ENCODE measurements around the gene SPOCK2.
"Not testable (repeated sequence)": the region's sequence is repeated elsewhere in the genome, so short reads cannot be mapped to it uniquely, and the experiment has no call there.

The SPOCK2 gene

DNA sequence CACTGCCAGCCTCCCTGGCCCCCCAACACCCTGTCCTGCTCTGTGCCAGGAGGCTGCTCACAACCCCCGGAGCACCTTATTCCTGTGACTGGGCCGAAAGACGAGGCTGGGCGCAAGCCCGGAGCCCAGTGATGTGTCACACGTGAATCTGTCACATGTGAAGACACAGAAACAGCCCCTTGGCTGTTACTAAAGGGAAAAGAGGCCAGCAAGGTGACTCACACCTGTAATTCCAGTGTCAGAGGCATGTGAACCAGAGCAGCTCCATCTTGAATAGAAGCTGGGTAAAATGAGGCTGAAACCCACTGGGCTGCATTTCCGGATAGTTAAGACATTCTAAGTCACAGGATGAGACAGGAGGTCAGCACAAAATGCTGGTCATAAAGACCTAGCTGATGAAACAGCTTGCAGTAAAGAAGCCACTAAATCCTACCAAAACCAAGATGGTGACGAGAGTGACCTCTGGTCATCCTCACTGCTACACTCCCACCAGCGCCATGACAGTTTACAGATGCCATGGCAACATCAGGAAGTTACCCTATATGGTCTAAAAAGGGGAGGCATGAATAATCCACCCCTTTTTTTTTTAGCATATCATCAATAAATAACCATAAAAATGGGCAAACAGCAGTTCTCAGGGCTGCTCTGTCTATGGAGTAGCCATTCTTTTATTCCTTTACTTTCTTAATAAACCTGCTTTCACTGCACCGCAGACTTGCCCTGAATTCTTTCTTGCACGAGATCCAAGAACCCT, 55.8 kb downstream of the SPOCK2 start:
- not testable (repeated sequence) for DNase-seq (ENCODE audit: low spot score); FAIRE-seq

DNA sequence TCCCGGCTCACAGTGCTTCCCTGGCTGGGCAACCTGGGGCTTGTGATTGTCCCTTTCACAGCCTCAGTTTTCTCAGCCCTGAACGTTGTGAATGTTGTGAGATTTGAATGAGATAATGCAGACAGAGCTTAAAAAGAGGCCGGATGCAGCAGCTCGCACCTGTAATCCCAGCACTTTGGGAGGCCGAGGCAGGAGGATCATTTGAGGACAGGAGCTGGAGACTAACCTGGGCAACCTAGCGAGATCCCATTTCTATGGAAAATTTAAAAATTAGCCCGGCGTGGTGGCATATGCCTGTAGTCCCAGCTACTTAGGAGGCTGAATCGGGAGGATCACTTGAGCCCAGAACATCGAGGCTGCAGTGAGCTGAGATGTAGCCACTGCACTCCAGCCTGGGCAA, 56.6 kb downstream of the SPOCK2 start:
- FAIRE-seq (no peak), DNase-seq (ENCODE audit: low spot score) (no peak)

DNA sequence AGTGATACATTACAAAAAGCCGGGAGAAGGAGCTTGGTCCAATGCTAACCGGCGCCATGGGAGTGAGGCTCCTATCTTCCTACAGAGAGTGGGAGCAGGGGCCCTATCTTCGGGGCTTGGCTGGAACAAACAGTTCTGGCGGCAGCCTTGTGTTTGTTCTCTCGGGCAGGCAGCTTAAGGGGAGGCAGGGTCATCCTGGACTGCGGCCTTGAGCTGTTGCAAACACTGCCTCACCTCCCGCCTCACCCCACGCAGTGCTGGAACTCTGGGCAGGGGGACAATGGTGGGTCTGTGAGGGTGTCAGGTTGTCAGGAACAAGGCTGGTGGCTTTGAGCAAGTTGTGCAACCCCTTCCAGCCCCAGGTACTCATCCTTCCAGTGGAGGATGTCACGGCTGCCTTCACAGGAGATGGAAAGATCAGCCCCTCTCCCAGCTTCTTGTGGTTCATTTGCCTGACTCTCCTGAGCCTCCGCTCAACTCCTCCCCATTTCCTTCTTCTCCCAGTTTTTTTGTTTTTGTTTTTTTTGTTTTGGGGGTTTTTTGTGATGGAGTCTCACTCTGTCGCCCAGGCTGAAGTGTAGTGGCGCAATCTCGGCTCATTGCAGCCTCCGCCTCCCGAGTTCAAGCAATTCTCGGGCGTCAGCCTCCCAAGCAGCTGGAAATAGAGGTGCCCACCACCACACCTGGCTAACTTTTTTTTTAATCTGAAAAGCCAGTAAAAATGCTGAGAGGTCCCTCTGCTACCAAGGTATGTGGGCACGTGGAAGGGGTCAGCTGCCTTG, 57.4 kb downstream of the SPOCK2 start:
- DNase-seq (ENCODE audit: low spot score) (no peak), FAIRE-seq (no peak)

DNA sequence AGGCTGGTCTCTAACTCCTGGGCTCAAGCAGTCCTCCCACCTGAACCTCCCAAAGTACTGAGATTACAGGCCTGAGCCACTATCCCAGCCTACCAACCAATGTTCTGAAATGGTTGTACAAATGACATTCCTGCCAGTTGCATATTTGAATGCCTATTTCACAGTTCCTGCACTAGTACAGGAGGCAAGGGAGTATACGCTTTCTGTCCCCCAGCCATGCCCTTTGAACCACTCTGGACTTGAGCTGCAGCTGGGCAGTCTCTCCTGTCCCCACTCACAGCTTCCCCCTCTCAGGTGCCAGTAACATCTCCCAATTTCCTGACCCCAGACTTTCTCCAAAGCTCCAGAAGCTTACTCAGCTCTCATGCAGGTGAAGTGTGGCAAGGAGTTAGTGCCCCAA, 58.9 kb downstream of the SPOCK2 start:
- FAIRE-seq = no peak
- no peak for DNase-seq (ENCODE audit: low spot score)

DNA sequence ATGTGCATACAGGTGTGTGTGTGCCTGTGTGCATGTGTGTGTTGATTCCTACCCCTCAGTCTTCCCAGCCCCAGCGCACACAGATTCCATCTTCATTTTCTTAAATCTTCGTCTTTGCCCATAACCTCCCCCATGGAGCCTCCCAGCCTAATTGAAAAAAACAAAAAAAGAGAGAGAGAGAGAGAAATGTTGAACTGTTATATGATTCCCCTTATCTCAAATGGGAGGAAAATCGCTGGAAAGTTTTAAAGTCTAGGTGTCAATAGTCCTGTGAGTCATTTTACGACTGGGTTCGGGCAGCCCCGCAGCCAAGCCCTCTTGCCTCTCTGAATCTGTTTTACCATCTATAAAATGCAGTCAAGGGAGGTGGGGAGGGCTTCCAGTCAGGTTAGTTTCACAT, 60.9 kb downstream of the SPOCK2 start:
- DNase-seq (ENCODE audit: low spot score) (no peak), FAIRE-seq (no peak)

DNA sequence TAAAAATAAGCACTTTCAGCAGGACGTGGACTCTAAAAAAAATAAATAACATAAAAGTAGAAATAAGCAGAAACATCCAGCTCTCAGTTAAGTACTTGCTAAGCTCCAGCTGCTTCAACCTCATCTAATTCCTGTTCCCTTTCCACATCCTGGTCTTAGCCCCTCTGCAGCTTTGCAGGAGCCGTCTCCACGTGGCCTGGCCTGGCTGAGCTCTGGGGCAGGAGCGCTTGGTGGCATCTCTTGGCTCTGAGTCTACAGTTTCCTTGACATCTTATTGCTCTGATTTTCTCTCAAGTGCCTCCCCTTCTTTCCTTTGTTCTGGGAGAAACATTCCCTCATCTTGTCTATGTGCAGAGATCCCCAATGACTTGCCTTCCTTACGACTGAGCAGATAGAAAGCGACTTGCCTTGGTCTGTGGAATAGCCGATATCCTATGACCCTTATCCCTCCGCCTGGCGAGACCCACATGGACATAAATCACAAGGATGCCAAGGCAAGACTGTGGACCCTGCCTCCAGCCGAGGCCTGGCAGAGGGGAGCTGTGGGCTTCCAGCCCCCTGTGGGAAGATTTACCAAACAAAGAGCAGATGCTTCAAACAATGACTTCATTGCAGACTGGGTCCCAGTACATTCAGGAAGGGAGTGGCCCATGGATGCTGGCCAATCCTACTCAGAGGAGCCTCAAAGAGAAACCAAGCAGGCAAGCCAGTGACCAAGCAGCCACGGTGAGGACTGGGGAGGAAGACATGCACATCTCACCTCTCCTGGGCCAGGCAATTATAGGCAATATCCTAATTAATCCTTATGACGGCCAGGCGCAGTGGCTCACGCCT, 61.9 kb downstream of the SPOCK2 start:
- FAIRE-seq (no peak), DNase-seq (ENCODE audit: low spot score) (no peak)

DNA sequence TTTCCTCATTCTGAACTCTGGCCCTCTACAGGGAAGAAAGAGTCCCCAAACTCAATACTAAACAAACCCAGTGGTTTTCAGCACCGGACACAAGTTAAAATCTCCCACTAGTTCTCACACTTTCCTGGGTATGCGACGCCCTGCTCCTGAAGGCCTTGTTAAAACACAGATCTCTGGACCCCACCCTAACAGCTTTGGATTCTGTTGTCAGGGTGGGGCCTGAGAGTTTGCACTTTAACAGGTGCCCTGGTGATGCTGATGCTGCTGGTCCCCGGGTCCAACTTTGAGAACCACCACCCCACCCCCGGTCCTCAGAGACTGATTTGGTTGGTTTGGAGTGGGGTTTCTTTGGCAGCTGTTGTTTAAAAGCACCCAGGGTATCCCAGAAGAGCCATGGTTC, 62.5 kb downstream of the SPOCK2 start:
- no peak for FAIRE-seq

DNA sequence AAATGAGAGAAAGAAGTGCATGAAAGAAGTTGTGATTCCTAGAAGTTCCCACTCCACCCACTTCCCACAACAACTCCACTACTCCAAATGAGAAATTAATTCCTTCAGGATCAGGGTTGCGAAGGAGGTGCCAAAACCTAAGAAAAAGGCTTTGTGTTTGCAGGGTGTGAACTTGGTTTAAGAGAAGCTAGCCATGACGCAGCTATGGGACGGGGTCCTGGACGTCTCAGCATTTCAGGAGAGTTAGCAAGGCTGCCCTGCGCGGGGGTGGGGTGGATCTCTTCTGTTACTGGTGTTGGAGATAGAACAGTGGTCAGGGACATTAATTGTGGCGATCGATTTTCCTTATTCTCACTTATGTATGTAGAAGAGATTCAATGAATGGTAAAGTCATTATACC, 63.0 kb downstream of the SPOCK2 start:
- no peak for FAIRE-seq
- no peak for DNase-seq (ENCODE audit: low spot score)

More for the DNA sequence above, 62.5 kb downstream of the SPOCK2 start:
- no peak for DNase-seq (ENCODE audit: low spot score)

DNA sequence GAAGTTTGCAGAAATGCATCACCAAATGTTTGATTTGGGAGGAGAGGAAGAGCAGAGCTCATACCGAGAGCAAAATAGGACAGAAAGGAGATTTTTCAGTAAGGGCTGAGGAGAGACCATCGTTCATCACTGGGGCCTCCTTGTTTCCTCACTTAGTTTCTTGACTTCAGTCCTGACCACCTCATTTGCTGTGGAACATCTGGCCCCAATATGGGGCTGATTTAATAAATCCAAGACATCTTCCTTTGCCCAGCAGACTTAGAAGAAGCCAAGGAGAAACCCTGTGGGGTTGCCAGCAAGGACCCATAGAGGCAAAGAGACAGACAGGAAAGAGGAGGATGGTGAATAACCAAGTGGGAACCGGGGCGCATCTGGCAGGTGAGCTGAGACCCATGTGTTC, 63.8 kb downstream of the SPOCK2 start:
- FAIRE-seq (no peak), DNase-seq (ENCODE audit: low spot score) (no peak)

DNA sequence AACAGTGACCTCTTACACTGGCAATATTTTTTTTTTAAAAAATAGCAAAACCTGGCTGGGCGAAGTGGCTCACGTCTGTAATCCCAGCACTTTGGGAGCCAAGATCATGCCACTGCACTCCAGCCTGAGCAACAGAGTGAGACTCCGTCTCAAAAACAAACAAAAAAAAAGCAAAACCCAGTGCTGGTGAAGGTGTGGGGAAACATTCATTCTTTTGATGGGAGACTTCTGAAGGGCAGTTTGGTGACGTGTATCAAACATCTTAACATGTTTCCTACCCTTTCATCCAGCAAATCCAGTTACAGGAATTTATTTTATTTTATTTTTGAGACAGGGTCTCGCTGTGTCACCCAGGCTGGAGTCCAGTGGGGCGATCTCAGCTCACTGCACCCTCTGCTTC, 66.1 kb downstream of the SPOCK2 start:
- DNase-seq (ENCODE audit: low spot score) (no peak), FAIRE-seq (no peak)

DNA sequence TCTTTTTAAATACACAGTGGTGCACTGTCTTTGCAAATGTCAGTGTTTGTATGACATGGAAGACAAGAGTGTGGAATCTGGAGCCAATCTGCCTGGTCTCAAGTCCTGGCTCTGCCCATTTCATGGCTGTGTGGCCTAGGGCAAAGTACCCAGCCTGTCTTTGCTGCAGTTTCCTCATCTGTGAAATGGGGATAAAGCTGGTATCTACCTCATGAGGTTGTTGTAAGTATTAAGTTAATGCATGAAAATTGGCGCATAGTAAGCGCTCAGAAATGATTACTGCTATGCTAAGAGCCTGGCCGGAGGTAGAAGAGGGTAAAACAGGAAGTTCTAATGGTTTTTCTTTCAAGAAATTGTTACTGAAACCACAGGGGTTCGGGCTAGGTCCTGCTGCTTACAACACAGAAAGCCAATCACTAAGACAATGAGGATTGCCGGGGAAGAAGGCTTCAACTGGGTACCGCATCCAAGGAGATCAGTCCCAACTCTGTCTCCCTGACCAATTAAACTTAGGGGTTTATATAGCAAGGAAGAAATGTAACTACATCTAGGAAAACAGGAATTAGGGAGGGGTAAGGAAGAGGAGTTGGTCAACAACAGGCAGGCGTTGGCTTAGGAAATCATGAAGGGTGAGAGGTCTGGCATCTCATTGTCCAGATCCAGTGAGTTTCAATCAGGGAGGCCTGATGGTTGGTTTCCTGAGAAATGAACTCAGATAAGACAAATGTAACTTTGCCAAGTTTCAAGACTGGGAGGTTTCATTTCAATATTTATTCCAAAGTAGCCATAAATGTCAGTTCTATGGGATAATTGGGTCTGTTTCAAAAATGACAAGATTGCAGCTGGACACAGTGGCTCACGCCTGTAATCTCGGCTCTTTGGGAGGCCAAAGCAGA, 67.2 kb downstream of the SPOCK2 start:
- no peak for FAIRE-seq
- DNase-seq (ENCODE audit: low spot score) = no peak

DNA sequence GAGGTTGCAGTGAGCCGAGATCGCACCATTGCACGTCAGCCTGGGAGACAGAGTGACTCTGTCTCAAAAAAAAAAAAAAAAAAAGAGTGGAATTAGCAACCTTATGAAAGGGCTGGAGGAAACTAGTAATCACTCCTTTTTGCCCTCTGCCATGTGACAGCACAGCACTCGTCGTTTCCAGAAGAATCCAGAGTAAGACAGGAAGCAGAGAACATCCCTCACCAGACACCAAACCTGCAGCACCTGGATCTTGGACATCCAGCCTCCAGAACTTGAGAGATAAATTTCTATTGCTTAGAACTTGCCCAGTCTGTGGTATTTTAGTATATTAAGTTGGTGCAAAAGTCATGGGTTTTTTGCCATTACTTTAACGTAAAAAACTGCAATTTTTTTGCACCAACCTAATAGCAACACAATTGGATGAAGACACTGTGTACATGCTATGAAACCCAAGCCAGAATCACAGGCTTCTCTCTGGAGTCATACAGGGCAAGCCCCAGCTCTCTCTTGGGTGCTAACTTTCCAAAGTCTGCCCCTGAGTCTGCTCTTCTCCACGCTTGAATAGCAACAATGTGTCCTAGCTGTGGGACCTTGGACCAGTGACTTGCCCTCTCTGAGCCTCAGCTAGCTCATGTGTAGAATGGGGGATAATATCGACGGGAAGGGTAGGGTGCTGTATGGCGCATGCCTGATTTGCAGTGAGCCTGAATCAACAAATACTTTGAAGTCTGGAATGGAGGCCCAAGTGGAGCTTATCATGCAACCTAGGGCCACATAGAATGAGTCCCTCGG, 69.1 kb downstream of the SPOCK2 start:
- FAIRE-seq (no peak), DNase-seq (ENCODE audit: low spot score) (no peak)

DNA sequence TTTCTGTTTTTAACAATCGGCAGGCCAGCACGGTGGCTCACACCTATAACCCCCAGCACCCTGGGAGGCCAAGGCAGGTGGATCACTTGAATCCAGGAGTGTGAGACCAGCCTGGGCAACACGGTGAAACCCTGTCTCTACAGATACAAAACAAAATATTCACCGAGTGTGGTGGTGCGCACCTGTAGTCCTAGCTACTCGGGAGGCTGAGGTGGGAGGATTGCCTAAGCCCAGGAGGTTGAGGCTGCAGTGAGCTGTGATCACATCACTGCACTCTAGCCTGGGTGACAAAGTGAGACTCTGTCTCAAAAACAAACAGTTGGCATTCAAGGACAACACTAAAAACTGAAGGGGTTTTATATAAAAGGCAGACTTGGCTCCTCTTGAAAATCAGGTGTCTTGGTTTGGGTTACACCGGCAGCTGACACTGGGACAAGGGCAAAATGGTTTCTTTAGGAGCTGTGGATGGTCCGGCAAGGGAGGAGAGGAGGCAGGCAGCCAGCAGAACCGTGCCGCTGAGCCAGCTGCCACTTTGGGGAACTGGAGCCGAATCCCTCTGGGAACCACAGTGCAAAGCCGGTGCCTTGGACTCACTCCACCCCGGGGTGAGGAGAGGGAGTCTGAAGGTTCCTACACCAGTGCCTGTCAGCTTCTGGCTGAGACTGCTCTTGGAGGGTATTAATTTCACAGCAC, 71.6 kb downstream of the SPOCK2 start:
- no peak for DNase-seq (ENCODE audit: low spot score)
- no peak for FAIRE-seq

DNA sequence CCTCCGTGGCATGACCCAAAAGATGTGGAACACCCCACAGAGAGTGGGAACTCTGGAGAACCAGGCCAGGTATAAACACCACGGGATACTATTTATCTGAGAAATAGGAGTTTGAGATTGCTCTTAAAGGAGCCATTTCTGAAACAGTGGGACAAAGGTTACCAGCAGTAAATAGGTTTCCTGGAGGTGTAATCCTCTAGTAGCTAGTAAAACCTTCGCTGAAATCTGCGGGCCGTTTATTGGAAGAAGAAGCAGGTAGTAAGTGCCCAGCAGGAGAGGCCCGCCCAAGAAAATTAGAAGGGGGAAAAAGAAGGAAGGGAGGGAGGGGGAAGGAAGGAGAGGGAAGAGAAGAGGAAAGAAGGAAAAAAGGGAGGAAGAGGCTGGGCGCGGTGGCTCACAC, 72.5 kb downstream of the SPOCK2 start:
- FAIRE-seq = no peak
- DNase-seq (ENCODE audit: low spot score) = no peak

DNA sequence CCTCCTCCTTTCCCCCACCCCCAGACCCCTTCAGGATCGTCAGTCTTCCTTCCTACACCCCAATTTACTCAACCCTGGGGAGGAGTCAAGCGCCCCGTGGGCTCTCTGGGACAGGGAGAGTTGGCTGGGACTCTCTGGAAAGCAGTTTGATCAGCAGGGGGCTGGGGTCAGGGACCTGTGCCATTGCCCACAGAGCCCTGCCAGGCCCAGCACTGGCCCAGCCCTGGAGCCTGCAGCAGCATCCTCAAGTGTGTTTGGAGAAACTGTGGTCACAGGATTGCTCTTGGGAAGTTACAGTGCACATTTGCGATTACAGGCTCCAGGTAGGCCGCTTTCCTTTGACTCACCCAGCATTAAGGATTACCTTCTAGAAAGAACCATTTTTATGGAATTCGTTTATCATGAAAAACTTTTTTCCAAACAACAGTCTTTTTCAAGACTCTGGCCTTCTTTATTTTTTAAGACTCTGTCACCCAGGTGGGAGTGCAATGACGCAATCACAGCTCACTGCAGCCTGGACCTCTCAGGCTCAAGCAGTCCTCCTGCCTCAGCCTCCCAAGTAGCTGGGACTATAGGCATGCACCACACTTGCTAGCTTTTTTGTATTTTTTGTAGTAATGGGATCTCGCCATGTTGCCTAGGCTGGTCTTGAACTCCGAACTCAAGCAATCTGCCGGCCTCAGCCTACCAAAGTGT, 73.4 kb downstream of the SPOCK2 start:
- DNase-seq (ENCODE audit: low spot score) = no peak
- FAIRE-seq = no peak

DNA sequence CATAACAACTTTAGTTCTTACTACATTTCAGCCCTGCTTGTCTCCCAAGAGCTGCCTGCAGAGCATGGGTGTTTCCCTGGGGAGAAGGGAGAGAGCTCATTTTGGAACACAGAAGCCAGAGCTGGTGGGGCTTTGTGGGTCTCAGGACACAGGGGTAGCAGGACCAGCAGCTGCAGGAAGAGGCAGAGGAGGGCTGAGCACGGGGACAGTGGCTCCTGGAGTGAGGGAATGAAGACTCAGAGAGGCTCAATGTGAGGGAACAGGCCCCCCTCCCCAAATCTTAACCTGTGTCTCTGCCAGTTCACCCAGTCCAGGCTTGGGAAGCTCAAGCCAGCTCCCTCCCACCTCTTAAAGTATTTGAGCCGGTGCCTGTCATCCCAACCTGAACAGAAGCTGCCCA, 74.2 kb downstream of the SPOCK2 start:
- DNase-seq (ENCODE audit: low spot score) (no peak), FAIRE-seq (no peak)

DNA sequence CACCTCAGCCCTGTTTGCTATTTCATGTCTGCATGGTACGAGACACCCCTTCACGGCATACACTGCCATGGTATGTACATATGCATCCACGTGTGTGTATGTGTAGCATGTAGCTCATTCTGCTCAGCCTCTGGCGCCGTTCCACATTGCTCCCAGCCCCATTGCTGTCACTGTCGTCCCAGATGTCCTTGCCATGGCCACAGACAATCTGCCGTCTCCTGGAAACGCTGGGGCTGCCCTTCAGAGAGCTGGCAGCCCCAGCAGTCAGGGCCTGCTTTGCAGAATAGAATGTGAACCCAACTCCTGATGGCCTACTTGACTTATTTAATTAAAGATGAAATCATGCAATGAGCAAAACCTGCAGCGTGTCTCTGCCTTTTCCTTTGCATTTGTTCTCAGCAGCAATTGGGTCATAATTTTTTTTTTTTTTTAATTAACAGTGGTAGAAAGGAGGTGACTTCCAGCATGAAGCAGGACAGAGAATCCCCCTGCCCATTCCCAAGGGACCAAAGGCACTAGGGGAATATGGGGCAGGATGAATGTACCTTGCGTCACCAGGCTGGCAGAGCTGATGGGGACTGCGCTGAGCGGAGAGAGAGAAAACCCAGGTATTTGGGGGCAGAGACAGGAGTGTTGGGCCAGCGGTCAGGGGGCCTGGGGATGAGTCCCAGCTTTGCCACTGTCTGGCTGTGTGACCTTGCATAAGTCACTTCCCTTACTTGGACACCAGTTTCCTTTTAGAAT, 75.0 kb downstream of the SPOCK2 start:
- no peak for FAIRE-seq
- DNase-seq (ENCODE audit: low spot score) = no peak

DNA sequence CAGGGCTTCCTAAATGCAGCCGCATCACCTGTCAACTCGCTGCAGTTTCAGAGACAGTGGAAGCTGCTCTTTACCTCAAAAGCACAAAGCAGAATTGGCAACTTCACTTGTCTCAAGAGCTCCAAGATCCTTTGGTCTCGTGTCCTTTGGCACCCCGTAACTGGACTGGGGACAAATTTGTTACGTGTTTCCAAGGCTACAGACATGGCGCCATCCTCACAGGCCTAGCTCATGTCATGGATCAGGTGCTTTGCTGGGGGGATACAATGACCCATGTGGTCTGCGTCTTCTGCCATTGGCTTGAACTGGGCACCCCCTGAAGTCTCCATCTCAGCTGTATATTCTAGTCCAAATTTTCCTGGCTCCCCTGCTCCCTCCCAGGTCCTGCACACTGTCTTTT, 75.6 kb downstream of the SPOCK2 start:
- DNase-seq (ENCODE audit: low spot score) (no peak), FAIRE-seq (no peak)

Measured in RCC 7860 (cell line).